HepG2 (cell line): ENCODE results near the gene LILRB3. TPM values are rescaled to one million over a fixed set of nuclear protein-coding genes. Genes with fewer than 3 reads are reported as not detected.

ENCODE experiments used
- ADNP ChIP-seq: sonication (generic); formaldehyde crosslinking; IDR thresholded peaks from 2 replicates; pipeline ENCODE4 v1.4.0; 2020; ENCODE audit warnings: missing genetic modification reagents
- ARNT2 ChIP-seq: sonication (generic); formaldehyde crosslinking; IDR thresholded peaks from 2 replicates; pipeline ENCODE4 v1.8.0; 2022; ENCODE audit warnings: mild to moderate bottlenecking, low read depth, missing genetic modification reagents, moderate library complexity
- FOXA3 ChIP-seq: IDR thresholded peaks from 2 replicates; pipeline ENCODE4 v1.6.1; 2016; ENCODE audit warnings: missing genetic modification reagents, missing compliant biosample characterization
- GLI4 ChIP-seq: sonication (generic); formaldehyde crosslinking; IDR thresholded peaks from 2 replicates; pipeline ENCODE4 v1.5.1; 2020; ENCODE audit warnings: missing genetic modification reagents, mild to moderate bottlenecking, moderate library complexity, borderline replicate concordance
- KDM2A ChIP-seq: sonication (generic); formaldehyde crosslinking; IDR thresholded peaks from 2 replicates; pipeline ENCODE4 v1.4.0; 2020; ENCODE audit warnings: low read depth, missing genetic modification reagents, borderline replicate concordance
- MED8 ChIP-seq: sonication (generic); formaldehyde crosslinking; IDR thresholded peaks from 2 replicates; pipeline ENCODE4 v1.8.1; 2023; ENCODE audit warnings: mild to moderate bottlenecking, missing genetic modification reagents; ENCODE audit not compliant: insufficient replicate concordance
- MEIS1 ChIP-seq: sonication (generic); formaldehyde crosslinking; IDR thresholded peaks from 2 replicates; pipeline ENCODE4 v1.9.0; 2021; ENCODE audit warnings: mild to moderate bottlenecking, missing genetic modification reagents, moderate library complexity, borderline replicate concordance
- MTF1 ChIP-seq: sonication (generic); formaldehyde crosslinking; IDR thresholded peaks from 2 replicates; pipeline ENCODE4 v1.5.0; 2020; ENCODE audit warnings: missing genetic modification reagents
- PHB2 ChIP-seq: fragments of 450-650 bp; IDR thresholded peaks from 2 replicates; pipeline ENCODE4 v1.6.1; 2018; ENCODE audit not compliant: partially characterized antibody
- PLSCR1 ChIP-seq: sonication (generic); formaldehyde crosslinking; IDR thresholded peaks from 2 replicates; pipeline ENCODE4 v1.5.0; 2020; ENCODE audit warnings: missing genetic modification reagents, mild to moderate bottlenecking, borderline replicate concordance
- SP2 ChIP-seq: sonication (generic); formaldehyde crosslinking; IDR thresholded peaks from 2 replicates; pipeline ENCODE4 v1.5.1; 2020; ENCODE audit warnings: mild to moderate bottlenecking, missing genetic modification reagents
- TERF1 ChIP-seq: sonication (generic); formaldehyde crosslinking; IDR thresholded peaks from 2 replicates; pipeline ENCODE4 v1.8.0; 2022; ENCODE audit warnings: mild to moderate bottlenecking, missing genetic modification reagents, moderate library complexity
- ZGPAT ChIP-seq: IDR thresholded peaks from 2 replicates; pipeline ENCODE4 v1.6.1; 2016; ENCODE audit warnings: mild to moderate bottlenecking
- ZNF256 ChIP-seq: sonication (generic); formaldehyde crosslinking; conservative IDR thresholded peaks from 2 replicates; pipeline ENCODE4 v1.4.0; 2020; ENCODE audit warnings: missing genetic modification reagents
- ZNF335 ChIP-seq: sonication (generic); formaldehyde crosslinking; IDR thresholded peaks from 2 replicates; pipeline ENCODE4 v1.4.0; 2020; ENCODE audit warnings: missing genetic modification reagents
- ZNF512 ChIP-seq: sonication (generic); formaldehyde crosslinking; IDR thresholded peaks from 2 replicates; pipeline ENCODE4 v1.4.0; 2020; ENCODE audit warnings: mild to moderate bottlenecking, missing genetic modification reagents
- ZNF577 ChIP-seq: sonication (generic); formaldehyde crosslinking; IDR thresholded peaks from 2 replicates; pipeline ENCODE4 v1.4.0; 2020; ENCODE audit warnings: mild to moderate bottlenecking, low read depth, missing genetic modification reagents, borderline replicate concordance
- ZNF639 ChIP-seq: conservative IDR thresholded peaks from 2 replicates; pipeline ENCODE4 v1.6.1; 2018; ENCODE audit warnings: missing genetic modification reagents
- ZNF678 ChIP-seq: sonication (generic); formaldehyde crosslinking; IDR thresholded peaks from 2 replicates; pipeline ENCODE4 v1.4.0; 2020; ENCODE audit warnings: mild to moderate bottlenecking, missing genetic modification reagents
- ZNF770 ChIP-seq: sonication (generic); formaldehyde crosslinking; IDR thresholded peaks from 2 replicates; pipeline ENCODE4 v1.5.0; 2020; ENCODE audit warnings: mild to moderate bottlenecking, missing genetic modification reagents
- polyA plus RNA-seq, 8 experiments: library from polyadenylated mRNA; depleted of rRNA in 3 of 8; stranded (reverse) in 7 of 8; unstranded in 1 of 8; fragments of >200 nt; fragmentation: Illumina TruSeq in 4 of 8; extraction: Trizol in 4 of 8; gene quantifications; 2 replicates each; pipeline versions ENCODE4 v1.2.1 to v1.2.3, GENCODE V29; 2011 to 2016; ENCODE audit warnings: low read depth in 4 of 8, missing spikeins in 1 of 8, mixed read lengths in 1 of 8; ENCODE audit not compliant: insufficient read depth in 1 of 8
- total RNA-seq, 5 experiments: library from RNA; depleted of rRNA; stranded (reverse); fragments of >200 nt; fragmentation: Illumina TruSeq; extraction: Trizol; gene quantifications; 2 replicates each; pipeline ENCODE4 v1.2.3, GENCODE V29; 2016; ENCODE audit warnings: low read depth in 1 of 5

LILRB3 gene
- total and polyA plus RNA-seq, 2 of the 13 experiments (the other 11 are each of a cell fraction or from before 2014, with no cell fraction given), result 0.22 TPM; not detected in 1

GRCh38 chr19:54189145-54189734 is 33.6 kb downstream of the LILRB3 start, which contains the start of gene MBOAT7 (continued):
- TF ChIP-seq MTF1 (CRISPR knock-in tag), result no peak
- TF ChIP-seq ZNF335 (CRISPR knock-in tag), result no peak
- no peak for TF ChIP-seq ZNF678
- no peak; the same call in 1 of the 2 replicates for TF ChIP-seq ZGPAT (CRISPR knock-in tag)
- TF ChIP-seq PLSCR1 (CRISPR knock-in tag), result no peak
- peak; percentile 88 for TF ChIP-seq ARNT2
- TF ChIP-seq ZNF639 (CRISPR knock-in tag), result 0 out of 2 replicates have a peak, but pooled peaks have one; percentile 42
- TF ChIP-seq FOXA3 (CRISPR knock-in tag), result 0 out of 2 replicates have a peak, but pooled peaks have one; percentile 29
- TF ChIP-seq MEIS1 (CRISPR knock-in tag), result no peak; the same call in 1 of the 2 replicates
- no peak for TF ChIP-seq PHB2
- peak; percentile 30; the same call in 1 of the 2 replicates for TF ChIP-seq KDM2A
- no peak for TF ChIP-seq GLI4 (CRISPR knock-in tag)
- TF ChIP-seq ZNF577 (CRISPR knock-in tag), result no peak
- no peak for TF ChIP-seq ZNF256 (CRISPR knock-in tag)
- no peak for TF ChIP-seq ZNF512
- TF ChIP-seq TERF1 (CRISPR knock-in tag), result no peak
- peak; percentile 55; the same call in 1 of the 2 replicates for TF ChIP-seq ZNF770
- TF ChIP-seq SP2 (CRISPR knock-in tag), result no peak
- TF ChIP-seq ADNP (CRISPR knock-in tag), result no peak
- TF ChIP-seq MED8 (CRISPR knock-in tag), result no peak
